NK-92 (cell line): ENCODE data around the gene PDAP1.
"Not testable (repeated sequence)": the region's sequence is repeated elsewhere in the genome, so short reads cannot be mapped to it uniquely, and the experiment has no call there.

ENCODE experiments used
- DNase-seq: peaks from one replicate; lab custom pipeline; 2025; ENCODE audit not compliant: unreplicated experiment; lab: John Stamatoyannopoulos, UW

Gene PDAP1

DNA sequence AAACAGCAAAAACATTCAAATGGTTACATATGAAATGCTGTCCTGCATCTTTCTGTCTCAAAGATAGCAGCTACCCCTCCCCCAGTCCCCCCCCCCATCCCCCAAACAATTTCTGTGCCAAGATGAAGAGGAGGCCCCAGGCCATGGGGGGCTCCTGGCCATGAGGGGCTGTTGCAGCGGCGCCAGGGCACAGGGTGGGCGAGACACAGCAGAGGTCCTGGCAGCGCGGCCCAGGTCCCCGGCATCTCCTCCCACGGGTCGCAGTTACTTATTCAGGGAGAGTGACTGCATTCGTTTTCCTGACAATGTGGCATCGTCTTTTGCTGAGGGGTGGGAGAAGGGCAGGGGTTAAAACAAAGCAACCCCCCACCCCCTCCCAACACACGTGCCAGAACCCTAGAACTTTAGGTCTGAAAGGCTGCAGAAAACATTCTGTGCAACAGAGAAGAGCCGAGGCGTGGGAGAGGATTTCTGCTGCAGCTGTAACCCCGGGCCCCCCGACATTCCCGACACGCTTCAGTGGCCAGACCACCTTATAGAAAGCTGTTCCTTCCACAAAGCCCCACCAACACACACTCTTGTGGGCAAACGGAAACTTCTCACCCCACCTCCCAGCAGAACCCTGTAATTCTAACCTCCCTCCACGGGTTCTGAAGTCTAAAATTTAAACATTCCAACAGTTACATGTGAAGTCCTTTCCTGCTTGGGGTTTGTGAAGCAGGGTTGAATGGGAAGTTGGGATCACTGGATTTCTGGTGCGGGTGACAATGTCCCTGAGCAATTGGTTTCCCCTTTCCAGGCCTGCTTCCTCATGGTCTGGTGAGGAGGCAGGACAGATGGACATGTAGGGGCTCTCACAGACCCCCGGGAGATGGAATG, 11.7 kb downstream of the PDAP1 start:
- no peak for DNase-seq

DNA sequence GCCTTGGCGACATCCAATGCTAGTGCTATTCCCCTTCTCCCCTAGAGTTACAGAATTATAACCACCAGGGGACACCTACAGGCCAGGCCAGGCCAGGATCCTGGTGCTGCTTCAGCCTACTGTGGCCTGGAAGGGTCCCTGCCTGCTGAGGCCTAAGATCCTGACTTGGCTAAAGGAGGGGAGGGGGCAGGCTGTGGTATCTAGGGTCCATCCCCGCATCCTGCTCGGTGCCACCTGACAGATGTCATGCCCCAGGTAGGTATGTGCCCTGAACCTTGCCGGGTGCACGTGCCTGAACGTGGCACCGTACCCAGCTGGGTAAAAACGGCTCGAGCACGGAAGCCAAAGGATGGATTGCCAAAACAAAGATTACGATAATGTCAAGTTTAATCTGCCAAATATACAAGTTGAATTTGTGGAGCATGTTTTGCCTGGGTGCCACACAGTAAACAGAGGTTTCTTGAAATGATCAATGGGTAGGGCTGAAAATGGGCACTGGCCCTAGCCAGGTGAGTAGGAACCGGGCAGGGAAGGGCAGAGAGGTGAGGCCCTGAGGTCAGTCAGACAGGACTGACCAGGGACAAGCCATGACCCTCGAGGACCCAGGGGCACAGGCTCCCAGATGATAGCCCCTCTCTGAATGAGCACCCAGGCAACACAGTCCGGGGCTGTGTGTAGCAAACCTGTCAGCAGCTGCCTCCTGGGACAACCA, 12.6 kb downstream of the PDAP1 start:
- no peak for DNase-seq

DNA sequence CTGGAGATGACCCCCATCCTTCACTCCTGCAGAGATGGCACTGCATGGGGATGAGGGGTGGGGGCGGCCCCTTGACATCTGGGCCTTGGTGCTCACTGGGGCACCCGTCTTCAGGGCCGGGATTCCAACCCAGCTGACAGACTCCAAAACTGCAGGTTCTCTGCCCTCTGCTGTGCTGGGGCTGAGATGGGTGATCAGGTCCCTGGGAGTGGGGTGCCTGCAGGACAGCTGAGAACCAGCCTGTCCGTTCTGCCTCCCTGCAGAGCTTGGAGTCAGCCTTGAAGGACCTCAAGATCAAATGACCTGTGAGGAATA, 14.3 kb downstream of the PDAP1 start:
- no peak for DNase-seq

DNA sequence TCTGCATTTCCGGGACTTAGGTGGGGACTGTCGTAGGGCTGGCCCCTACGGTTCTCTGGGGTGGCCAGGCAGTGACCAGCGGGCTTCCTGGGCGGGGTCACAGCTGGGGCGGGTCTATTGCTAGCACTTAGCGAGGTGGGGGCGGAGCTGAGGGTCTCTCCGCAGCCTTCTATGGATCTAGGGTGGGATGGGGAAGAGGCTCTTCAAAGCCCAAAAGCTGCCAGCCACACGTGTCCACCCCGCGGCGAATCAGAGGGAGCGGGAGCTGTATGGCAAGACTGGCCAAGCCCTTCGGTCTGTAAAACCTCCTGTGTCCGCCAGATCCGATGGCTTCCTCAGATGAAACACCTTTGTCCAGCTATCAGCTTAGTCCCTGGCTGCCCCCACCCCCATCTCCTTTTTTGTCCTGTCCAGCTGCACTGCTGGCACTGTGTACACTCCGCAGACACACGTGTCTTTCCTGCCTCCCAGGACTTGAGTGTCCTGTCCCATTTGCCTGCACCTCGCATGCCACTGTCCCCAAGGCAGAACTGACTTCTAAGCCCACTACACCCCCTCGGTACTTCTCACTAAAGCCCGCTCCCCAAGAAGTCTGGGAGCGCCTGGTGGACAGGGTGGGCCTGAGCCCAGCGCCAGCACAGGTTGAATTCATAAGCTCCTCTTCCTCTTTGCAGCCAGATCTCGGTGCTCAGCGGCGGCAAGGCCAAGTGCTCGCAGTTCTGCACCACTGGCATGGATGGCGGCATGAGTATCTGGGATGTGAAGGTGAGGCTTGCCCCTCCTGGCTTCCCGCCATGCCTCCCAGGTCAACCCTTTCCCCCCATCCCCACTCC, 14.8 kb downstream of the PDAP1 start:
- no peak for DNase-seq

DNA sequence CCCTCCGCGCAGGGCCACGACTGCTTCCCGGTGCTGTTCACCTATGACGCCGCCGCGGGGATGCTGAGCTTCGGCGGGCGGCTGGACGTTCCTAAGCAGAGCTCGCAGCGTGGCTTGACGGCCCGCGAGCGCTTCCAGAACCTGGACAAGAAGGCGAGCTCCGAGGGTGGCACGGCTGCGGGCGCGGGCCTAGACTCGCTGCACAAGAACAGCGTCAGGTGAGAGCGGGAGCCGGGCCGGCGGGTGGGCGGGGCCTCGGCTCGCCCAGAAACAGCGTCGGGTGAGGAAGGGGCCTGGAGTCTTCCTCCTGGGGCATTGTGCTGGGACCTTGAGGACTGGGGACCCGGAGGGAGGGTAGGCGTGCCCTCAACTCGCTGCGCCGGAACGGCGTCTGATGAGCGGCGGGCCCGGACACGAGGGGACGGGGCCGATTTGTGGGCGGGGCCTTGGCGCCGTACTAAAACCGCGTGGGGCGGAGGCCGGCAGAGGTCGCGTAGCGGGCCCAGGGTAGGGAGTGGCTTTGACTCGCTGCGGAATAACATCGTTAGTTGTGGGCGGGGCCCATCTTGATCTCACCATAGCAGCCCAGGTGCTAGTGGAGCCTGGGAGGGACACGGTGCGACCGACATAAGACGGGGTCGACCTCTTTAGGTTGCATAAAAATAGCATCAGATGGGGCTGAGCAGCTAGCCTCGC, 15.6 kb downstream of the PDAP1 start:
- DNase-seq, result no peak

DNA sequence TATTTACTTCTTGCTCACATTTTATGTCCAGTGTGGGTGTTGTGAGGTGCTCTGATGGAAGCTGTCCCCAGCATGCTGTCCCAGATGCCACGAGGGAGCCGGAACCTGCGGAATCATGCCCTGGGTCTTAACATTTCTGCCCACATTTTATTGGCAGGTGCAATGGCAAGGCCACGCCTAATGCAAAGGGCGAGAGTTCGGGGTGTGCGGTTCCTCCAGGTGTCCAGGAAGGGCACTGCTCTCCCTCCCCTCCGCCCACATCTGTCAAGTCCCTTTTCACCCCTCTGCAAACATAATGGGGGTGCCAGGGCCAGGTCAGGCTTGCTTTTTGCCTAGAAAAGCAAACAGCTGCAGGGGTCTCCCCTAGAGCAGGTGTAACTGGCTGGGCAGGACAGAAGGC, 16.4 kb downstream of the PDAP1 start:
- DNase-seq, result no peak

DNA sequence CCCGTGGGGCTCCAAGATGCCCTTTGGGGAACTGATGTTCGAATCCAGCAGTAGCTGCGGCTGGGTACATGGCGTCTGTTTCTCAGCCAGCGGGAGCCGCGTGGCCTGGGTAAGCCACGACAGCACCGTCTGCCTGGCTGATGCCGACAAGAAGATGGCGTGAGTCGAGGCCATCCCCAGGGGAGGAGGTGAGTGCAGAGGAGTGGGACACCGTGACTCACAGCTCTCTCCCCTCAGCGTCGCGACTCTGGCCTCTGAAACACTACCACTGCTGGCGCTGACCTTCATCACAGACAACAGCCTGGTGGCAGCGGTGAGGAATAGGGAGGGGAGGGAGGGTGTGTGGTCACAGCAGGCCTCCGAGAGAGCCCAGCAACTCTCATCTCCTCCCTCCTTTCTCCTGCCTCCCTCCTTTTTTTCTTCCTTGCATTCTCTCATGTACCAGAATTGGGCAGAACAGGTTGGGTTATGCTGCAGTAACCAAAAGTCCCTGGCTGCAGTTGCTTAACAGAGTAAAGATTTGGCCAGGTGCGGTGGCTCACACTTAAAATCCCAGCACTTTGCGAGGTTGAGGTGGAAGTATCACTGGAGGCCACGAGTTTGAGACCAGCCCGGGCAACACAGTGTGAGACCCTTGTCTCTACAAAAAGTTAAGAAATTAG, 17.3 kb downstream of the PDAP1 start:
- no peak for DNase-seq

DNA sequence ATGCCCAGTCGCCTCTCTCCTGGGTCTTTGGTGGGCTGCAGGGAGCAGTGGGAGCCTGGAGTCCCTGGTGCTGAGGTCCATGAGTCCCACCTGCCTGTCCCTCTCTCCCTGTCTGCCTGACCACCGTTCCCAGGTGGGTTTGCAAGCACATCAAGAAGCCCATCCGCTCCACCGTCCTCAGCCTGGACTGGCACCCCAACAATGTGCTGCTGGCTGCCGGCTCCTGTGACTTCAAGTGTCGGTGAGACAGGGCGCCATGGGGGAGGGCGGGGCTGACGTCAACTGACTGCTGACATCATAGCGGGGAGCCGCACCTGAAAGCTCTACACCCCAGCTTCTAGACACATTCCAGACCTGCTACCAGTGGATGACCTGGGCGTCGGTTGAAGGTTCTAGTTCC, 18.6 kb downstream of the PDAP1 start:
- DNase-seq, result no peak

DNA sequence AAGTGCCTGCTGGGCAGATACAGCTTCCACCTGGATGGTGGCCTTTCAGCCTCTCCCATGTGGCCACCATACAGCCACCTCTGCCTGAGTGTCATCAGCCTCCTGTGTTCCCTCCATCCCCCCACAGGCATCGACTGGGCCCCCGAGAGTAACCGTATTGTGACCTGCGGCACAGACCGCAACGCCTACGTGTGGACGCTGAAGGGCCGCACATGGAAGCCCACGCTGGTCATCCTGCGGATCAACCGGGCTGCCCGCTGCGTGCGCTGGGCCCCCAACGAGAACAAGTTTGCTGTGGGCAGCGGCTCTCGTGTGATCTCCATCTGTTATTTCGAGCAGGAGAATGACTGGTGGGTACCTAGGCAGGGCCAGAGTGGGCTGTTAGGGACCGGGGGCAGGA, 20.5 kb downstream of the PDAP1 start:
- no peak for DNase-seq

DNA sequence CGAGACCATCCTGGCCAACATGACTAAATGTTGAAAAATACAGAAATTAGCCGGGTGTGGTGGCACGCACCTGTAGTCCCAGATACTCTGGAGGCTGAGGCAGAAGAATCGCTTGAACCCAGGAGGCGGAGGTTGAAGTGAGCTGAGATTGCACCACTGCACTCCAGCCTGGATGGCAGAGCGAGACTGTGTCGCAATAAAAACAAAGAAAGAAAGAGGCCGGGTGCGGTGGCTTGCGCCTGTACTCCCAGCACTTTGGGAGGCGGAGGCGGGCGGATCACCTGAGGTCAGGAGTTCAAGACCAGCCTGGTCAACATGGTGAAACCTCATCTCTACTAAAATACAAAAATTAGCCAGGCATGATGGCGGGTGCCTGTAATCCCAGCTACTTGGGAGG, 21.2 kb downstream of the PDAP1 start:
- DNase-seq, result not testable (repeated sequence)

DNA sequence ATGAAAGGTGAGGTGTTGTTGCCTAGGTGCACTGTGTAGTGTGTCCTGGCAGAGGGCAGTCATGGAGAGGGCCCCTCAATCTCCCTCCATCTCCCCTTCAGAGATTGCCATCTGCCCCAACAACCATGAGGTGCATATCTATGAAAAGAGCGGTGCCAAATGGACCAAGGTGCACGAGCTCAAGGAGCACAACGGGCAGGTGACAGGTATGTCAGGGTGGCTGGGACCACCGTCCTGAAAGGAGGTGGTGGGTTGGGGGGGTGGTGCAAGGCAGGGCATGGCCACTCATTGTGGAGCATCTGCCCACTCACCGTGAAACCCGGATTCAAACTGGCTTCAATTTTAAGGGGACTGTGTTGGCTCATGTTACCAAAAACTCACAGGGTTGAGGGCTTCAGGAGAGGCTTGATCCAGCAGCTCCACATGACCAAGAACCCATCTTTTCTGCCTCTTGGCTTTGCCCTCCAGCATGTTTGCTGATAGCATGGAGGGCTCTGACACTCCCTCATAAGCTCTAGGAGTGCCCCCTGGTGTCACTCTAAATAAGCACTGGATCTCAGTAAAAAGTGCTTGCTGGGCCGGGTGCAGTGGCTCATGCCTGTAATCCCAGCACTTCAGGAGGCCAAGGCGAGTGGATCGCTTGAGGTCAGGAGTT, 21.7 kb downstream of the PDAP1 start:
- DNase-seq, result no peak

DNA sequence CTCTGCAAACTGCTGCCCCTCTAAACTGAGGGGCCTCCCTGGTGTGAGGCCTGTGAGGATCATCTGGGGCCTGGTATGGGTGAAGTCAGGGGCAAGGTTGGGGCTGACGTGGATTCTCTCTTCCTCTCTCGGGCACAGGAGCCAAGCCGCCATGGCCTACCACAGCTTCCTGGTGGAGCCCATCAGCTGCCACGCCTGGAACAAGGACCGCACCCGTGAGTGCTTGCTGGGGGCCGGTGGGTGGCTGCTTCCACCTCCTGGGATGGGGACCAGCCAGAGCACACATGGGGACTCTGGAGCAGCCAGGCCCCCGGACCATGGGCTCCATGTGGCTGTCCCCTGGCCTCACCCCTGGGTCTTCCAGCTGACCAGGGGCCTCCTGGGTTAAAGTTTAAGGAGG, 22.8 kb downstream of the PDAP1 start:
- no peak for DNase-seq

DNA sequence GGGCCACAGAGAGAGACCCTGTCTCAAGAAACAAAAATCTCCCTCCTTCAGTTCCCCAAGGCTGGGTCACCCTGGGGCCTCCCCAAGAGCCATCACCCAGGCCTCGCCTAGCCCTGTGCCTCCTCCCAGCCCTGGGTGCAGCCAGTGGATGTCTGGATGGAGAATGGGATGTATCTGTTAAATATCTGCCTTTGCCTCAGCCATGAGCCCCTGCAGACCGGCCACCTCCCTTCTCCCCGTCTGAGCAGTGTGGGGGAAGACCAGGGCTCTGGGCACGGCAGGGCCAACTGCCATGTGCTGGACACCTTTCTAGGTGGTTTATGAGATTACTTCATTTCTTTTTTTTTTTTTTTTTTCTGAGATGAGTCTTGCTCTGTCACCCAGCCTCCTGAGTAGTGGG, 23.9 kb downstream of the PDAP1 start:
- DNase-seq, result no peak

DNA sequence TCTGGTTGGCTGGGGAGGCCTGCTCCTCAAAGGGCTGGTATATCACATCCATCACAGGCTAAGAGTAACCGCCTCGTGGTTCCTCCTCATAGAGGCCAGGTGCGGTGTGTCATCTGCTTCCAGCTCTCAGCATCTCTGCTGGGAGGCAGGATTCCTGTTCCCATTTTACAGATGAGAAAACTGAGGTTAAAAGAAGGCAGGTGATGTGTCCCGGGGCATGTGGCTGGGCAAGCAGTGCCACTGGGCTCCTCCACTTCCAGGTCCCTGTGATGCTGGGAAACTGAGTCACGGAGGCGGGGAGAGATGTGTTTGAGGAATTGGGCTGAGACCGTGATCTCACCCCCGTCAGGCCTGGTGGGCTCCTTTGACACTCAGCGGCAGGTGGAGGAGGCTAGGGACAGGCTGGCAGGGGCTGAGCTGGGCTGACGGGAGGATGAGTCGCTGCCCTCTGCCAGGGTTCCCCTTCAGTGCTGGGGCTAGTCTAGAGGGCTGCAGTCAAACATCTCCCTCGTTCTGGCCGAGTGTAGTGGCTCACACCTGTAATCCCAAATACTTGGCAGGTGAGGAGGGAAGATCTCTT, 24.5 kb downstream of the PDAP1 start:
- no peak for DNase-seq

DNA sequence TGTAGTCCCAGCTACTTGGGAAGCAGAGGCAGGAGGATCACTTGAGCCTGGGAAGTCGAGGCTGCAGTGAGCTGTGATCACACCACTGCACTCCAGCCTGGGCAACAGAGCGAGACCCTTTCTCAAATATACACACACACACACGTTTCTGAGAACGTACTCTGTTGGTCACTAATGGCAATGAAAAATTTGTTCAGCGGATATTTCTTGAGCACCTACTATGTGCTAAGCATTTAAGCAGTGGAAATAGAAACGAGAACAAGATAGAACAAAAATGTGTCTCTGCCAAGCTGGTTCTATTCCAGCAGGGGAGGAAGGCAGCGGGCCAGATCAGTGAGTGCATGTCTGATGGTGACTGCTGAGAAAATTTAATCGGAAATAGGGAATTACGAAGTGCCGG, 25.2 kb downstream of the PDAP1 start:
- no peak for DNase-seq

DNA sequence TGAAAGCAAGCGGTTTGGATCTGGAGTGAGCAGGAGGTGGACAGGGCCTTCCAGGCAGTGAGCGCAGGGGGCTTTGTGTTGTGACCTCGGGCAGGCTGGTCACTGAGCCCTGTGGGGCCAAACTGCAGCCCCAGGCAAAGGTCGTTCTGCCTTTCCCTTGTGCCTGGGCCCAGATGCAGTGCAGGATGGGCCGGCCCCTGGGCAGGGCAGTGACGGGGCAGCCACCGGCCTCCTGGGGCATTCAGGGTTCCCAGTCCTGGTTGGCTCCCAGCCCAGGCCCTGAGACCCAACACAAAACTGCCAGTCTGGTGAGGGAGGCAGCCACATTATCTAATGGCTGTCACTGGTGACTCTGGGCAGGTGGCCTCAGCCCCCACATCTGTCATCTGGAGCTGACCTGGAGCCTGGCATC, 26.7 kb downstream of the PDAP1 start:
- no peak for DNase-seq

DNA sequence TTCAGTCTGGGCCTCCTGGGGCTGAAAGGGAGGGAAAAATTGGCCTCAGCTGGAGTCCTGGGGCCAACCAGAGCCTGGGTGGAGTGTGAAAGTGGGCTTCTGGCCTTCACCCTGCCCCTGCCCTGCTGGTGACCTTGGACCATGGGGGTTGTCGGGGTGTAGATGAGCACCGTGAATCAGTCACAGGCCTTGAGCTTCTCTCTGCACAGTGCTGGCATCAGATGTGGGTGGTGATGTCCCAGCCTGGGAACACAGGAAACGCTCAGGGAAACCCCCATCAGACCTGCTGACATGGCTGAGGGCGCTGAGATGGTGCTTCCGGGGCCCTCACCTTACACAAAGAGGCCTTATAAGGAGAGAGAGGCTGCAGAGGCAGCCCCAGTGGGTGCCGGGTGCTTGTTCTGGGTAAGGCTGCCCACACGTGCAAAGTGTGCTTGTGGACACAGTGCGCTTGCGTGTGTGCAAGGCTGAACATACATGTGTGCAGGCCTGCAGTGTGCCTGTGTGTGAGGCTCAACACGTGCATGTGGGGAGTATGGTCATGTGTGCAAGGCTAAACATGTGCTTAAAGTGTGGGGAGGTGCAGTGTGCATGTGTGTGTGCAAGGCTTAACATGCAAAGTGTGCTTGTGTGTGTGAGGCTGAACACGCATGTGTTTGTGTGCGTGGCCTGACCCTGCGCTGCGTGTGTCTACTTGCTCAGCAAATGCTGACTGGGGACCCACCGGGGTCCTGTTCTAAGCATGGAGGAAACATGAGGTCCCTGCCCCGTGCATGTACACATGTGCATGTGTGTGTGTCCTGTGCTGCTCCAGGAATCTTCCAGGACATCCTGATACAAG, 27.4 kb downstream of the PDAP1 start:
- DNase-seq, result peak; percentile 69

DNA sequence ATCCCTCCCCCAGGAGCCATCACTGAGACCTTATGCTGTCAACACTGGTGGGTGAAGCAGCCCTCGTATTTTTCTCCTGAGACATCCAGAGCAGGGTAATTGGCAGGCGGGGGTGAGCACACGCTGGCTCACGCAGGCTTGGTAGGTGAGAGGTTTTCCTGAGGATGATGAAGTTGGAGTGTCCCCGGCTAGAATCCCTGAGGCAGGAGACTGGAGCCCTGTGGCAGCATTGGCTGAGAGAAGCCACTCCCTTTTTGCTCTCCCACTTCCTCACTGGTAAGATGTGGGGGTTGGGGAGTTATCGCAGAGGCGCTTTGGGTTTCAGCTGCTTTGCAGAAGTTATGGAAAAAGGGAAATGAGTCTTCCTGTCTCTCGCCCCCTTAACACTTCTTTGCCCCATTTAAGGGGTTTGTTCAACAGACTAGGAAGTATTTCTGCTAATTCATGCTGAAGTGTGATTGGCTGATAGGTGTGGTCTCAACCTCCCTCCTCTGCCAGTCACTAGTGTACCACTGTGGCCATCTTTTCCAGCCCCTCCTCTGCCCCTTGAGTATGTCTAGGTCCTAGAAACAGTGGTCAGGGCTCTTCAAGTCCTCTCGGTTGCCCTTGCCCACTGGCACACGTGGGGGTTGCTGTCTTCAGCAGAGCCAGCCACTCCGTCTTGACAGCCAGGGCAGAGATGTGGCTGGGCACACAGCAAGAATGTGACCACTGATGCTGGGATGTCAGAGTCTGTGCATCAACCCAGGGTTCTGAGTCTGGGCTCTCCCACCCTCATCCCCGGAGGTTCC, 28.2 kb downstream of the PDAP1 start:
- no peak for DNase-seq
